NK-92 (cell line): ENCODE measurements around the gene SNCAIP.
"Not testable (repeated sequence)": the region's sequence is repeated elsewhere in the genome, so short reads cannot be mapped to it uniquely, and the experiment has no call there.

Experiments
- DNase-seq: peaks from one replicate; lab custom pipeline; 2025; ENCODE audit not compliant: unreplicated experiment; lab: John Stamatoyannopoulos, UW

SNCAIP gene

DNA sequence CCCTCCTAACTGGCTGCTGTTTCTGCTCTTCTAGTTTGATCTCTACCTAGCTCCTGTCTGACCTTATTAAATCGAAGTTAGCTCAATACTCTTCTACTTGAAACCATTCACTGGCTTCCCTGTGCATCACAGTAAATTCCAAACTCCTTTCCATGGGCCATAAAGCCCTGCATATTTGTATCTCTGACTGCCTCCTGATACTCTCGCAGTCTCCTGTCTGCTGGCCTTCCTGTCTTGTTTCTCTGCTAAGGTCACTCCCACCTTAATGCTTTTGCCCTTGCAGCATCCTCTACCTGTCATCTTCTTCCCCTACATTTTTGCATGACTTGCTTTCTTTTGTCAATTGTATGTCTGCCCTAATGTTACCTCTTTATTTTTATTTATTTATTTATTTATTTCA is 44.8 kb downstream of the SNCAIP start:
- no peak for DNase-seq

DNA sequence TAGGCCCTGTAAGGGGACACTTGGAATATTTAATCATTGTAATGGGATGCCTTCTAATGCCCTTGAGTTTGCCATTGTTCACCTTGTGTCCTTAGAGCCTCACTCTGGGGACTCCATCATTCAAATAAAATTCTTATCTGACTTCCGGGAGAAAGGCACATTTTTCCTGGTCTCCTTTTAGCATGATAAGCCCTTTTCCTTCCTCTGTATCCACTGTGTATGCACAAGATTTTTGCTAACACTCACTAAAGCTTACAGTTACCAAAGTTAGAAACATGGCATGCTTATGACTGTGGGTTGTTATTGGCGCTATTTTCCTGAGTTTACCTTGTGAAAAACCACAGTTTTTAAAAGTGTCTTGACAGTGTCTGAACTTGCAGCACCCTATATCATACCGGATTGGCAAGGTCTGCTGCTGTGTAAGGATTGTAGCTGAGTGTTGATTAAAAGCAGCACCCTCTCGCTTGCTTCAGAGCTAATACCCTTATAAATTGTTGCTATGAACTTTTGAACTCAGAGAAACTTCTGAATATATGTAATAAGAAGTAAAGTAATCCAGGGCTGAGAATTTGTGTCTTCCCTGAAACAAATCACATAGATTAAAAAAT is 46.4 kb downstream of the SNCAIP start:
- no peak for DNase-seq

DNA sequence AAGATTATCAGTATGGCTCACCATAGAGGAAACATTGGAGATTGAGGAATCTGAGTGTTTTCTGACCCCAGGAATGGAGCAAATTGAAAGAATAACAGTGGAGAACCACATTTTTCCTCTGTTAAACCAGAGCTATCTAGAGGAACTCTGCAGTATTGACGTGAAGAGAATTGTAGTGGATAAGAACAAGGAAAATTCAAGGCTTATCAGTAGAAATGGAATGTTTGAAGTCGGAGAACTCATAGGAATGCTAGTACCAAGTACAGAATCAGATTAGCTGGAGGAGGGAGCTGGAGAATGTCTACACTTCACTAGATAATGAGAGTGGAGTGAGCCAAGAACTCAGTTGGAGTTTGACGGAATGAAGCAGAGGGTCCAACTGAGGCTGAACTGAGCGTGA is 50.3 kb downstream of the SNCAIP start:
- no peak for DNase-seq

DNA sequence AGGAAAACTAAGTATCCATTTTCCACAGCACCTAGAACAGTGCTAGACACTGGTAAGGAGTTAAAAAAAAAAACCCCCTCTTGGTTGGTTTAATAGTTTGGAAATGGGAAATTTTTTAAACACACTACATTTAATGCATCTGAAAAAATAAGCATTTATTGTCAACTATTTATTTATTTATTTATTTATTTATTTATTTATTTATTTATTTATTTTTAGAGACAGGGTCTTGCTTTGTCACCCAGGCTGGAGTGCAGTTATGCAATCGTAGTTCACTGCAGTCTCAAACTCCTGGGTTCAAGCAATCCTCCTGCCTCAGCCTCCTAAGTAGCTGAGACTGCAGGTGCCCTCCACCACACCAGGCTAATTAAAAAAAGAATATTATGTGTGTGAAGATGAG is 51.6 kb downstream of the SNCAIP start:
- DNase-seq: no peak

DNA sequence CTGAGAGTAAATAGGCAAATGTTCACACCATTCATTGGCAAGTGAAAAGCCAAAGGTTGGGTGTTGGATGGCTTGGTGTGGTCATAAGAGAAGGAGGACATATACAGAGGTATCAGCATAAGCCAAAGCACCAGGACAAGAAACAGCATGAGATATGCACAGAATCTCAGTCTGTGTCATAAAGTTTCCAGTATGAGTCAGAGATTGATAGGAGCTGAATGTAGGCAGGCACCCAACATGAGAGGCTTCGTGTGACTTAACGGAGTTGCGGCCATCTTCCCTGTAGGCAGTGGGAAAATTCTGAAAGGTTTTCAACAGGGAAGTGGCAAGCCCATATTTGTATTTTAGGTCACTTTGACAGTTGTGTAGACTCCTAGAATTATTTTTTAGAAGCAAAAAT is 54.5 kb downstream of the SNCAIP start:
- no peak for DNase-seq

DNA sequence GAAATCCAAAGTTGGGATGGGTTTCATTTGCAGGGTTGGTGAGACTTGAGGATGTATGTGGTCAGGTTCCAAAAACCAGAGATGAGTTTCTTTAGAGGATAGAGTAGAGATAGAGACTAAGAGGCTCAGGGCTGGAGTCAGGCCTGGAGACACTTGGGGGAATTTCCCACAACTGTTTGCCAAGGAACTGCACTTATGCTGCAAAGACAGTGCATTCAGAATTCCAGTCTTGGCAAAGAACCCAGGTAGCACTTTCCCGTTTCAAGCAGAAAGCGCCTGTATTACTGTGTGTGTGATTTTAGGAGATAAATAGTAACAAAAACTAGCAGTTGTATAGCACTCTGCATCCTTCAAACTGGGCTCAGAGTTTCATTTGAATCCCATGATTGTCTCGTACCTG is 55.4 kb downstream of the SNCAIP start:
- DNase-seq: no peak

DNA sequence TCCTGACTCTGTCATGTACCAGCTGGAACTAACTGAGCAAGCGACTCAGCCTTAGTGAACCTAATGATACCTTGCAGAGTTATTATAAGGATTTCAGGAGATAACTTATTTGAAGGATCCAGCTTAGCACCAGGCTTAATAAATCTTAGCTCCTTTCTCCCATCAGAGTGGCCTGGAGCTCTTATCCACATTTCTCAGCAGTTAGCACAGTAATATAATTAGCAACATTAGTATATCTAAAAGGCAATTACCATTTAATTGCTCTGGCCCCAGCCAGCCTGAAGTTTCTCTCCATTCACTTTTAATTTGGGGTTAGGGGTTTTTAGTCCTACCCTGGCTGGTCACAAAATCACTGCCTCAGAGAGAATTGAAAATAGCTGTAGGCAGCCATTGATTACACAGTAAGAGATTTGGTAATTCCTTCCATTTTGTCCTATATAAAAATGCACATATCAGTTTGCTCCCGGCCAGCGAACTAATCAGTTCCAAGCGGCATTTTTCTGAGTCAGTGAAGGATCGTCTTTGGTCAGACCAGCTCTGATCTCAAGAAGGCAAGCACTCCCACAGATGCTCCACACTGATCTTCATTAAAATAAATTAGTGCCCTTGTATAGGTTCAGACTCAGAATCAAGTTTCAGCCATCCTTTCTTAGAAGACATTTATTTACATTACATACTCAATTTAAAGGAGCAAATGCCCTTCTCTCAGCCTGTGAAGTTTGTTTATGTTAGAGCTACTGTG is 56.6 kb downstream of the SNCAIP start:
- no peak for DNase-seq

DNA sequence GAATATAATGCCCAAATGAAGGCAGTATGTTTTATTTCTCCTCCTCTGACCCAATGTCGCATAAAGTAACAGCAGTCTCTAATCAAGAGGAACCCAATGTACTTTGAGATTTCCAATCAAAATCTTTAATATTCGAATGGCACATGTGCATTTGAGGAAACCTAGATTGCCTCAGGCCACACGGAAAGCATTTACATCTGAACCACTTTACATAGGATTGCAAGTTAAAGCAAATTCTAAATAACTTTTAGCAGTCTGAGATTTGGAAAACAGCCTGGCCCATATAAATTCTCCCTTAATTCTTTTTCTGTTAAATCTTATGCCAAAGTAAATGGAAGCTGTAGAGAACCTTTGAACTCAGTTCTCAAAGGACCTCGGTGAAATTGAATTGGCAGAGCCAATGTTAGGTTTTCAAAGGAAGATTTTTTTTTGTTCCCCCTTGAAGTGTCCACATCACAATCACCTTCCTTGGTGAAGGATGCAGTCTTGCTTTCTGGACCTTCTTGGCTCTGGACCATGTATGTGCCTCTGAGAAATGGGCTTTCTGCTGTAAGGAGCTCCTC is 57.3 kb downstream of the SNCAIP start:
- no peak for DNase-seq

DNA sequence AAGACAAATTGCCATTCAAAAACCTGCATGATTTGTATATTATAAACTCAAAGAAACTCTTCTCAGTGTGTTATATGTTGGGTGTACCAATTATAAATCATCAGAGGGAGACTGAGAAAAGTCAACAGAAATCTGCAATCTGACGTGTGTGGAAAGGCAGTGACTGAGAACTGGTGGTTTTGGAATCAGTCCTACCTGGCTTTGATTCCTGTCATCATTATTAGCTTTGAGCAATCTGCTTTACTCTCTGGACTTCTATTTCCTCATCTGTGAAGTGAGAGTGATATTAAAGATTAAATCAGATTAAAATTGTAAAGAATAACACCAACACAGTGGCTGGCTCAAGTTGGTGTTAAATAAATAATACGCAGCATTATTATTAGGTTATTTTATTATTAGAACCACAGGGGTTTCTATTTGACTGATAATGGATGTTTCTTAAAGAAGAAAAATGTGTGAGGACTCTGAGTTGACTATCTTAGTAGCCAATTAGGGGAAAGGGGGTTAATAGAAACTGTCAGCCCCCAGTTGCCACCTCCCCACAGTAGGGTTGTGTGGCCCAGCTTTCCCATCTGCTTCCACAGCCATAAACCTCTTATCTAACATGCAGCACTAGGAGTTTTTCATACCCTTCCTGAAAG is 59.6 kb downstream of the SNCAIP start:
- DNase-seq: no peak

DNA sequence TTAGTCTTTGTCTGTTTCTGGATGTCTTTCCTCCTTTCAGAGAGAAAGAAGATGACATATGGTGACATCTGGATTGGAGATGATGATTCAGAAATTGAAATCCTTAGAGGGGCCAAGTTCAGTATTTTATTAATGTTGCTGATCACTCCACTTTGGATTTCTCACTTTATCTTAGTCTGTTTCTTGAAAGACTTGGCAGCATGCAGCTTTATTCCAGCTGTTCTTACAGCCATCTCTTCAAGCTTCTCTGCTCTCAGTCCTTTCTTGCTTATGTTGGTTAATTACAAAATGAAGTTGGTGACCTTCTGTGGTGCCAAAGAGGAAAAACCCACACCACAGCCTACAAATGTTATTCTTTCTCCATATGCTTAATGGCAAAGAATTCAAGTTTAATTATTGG is 62.1 kb downstream of the SNCAIP start:
- no peak for DNase-seq

DNA sequence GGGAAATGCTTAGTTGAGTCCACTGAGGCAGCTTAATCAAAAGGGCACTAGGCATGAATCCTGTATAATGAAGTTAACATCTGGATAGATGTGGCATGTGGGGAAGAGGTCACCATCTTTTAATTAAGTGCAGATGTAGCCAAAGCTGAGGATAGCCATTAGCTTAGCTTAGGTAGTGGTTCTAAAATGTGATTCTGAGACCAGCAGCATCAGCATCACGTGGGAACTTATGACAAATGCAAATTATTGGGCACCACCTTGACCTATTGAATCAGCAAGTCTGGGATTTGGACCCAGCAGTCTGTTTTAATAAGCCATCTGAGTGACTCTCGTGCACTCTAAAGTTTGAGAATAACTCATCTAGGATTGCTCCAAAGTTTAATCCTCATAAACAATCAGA is 63.8 kb downstream of the SNCAIP start:
- no peak for DNase-seq

DNA sequence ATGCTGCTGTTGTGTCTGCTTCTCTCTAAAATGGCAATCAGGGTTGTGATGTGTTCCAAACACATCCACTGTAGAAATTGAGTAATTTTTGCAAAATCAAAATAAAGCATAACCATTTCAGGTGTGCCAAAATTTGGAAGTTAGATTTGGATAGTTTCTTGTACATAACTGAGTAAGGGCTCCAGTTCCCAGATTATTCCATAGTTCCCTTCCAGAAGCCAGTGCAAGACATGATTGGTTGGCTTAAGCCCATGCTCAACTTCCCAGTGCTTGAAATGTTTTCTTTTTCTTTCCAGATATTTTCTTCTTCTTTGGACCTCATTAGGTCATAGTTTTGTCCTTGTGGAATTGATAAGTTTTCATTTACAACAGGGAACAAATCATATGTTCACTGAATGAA is 64.2 kb downstream of the SNCAIP start:
- no peak for DNase-seq

DNA sequence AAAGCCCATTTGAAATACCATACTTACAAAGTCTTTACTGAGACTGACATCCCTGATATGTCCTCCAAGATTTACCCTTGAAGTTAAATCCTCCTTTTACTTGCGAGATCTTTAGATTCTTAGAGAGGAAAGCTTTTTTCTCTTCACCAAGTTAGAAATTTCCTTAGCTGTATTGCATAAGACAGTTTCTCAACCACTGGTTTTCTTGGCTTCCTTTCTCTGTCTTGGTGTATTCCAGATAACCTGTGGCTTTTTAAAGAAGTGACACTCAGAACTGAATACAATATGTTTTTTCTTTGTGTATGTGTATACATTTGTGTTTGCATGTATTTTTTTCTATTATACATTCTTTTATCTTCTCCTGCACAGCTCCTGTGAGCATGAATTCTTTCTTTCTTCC is 65.0 kb downstream of the SNCAIP start:
- DNase-seq: no peak

DNA sequence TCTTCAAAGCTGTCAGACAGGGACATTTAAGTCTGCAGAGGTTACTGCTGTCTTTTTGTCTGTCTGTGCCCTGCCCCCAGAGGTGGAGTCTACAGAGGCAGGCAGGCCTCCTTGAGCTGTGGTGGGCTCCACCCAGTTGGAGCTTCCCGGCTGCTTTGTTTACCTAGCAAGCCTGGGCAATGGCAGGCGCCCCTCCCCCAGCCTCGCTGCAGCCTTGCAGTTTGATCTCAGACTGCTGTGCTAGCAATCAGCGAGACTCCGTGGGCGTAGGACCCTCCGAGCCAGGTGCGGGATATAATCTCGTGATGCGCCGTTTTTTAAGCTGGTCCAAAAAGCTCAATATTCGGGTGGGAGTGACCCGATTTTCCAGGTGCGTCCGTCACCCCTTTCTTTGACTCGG is 70.9 kb downstream of the SNCAIP start:
- not testable (repeated sequence) for DNase-seq

DNA sequence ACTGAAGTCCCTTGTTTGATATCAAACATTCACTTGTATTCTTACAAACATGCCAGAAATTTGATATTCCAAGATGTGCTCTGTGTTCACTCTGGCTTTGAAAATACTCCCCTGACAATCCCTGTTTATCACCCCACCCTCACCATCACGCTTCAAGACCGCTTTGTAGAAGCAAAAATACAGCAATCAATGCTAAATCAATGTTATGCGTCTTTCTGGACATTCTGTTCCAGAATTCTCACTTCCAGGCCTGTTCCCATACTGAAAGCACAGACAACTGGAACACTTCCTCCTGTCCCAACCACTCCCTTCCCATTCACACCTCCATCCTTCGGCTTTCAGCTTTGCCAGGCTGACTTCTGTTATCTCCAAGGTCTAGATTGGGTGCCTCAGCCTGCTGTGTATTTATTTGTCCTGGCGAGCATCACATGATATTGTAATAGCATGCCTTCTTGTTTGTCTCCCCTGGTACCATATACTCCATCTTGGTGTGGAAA is 72.8 kb downstream of the SNCAIP start:
- no peak for DNase-seq

DNA sequence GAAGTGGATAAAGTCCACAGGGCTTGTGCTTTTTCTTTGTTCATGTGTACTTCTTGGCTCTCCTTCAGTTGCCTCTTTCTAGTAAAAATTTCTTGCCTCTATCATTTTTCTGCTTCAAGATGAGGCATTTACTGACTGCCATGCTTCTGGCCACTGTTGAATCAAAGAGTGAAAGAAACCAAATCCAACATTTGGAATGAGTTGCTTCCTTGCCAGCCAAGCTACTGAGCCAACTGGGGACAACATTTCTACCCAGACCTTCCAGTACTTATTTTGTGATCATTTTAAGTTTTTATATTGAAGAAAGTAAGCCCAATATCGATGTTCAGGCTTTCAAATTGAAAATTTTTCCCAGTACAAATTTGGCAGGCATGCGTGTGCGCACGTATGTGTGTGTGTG is 73.2 kb downstream of the SNCAIP start:
- no peak for DNase-seq

DNA sequence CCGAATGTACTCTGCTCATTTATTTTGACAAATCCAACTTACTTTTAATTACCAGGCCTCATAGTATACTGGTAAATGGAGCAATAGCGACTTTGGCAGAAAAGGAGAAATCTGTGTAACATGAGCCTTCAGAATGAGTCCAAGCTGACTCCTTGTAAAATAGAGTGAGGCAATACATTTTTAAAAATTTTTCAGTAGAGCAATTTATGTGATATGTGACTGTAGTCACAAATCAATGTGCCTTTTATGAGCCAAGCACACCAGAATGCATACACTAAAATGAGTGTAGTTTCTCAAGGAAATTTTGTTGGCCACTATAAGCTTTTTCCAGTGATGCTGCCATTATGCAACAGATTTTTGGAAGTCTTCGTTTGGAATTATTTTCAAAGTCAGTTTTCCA is 73.8 kb downstream of the SNCAIP start:
- DNase-seq: no peak

DNA sequence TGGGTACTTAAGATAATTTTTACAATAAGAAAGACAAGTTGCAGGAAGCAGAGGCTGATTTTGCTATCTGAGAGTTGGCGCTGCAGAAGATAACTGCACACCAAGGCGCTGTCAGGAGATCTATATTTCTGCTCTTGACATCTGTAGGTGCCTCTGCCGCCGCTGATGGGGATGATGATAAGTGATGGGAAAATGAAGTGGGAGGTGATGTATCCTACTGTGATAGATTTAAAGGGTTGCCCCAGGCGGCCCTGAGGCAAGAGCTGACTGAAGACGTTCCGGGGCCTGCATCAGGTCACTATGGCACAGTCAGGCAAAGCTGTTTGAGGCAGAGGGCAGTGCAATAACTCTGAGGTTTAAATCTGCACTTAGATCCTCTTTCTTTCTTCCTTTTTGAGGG is 78.1 kb downstream of the SNCAIP start:
- DNase-seq: no peak

DNA sequence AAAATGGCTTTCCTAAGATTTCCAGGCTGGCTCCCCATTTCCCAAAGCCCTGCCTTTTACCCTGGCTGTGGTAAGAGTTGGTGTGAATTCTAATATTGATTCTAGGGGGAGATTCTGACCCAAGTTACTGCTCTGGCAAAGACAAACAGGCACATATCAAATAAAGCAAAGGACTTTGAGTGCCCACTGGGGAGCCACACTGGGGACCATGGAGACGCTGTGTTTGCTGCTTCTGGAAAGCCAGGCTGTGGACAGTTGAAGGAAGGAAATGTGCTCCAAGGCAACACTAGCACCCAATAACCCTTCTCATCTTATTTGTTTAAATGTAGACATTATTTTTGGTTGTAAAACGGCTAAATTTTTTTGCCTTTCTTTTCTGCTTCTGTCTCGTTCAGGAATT is 78.7 kb downstream of the SNCAIP start:
- no peak for DNase-seq

DNA sequence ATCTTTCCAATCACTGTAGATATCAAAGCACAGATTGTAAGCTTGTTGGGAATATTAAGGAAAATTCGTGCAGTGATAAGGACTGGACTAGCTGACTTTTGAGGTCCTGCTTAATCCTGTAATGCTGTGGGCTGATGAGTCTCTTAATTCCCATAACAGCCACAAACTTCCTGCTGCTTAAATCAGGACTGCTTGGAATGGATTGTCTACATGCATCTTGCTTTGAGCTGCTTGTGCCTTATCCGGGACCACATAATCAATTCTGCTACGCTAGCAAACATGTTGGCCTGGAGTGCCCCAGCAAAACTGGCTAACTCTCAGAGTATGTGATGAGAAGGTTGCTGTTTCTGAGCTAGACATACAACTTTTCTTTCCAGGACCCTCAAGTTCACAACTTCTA is 79.6 kb downstream of the SNCAIP start:
- no peak for DNase-seq

DNA sequence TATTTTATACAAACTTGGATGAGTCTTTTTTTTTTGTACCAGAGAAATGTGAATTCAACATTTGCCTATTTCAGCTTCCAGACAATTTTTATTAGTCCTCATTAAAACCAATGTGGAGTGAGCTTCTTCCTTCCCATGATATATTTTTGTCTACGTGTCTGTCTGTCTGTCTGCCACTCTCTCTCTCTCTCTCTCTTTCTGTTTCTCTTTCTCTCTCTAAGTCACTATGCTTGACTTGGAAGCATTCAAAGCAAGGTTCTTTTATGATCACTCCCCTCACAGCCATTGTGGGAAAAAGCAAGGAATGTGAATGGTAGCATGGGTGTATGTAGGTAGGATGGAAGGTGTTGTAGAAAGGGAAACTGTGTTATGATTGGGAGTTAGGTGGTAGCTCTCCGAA is 80.2 kb downstream of the SNCAIP start:
- DNase-seq: no peak

DNA sequence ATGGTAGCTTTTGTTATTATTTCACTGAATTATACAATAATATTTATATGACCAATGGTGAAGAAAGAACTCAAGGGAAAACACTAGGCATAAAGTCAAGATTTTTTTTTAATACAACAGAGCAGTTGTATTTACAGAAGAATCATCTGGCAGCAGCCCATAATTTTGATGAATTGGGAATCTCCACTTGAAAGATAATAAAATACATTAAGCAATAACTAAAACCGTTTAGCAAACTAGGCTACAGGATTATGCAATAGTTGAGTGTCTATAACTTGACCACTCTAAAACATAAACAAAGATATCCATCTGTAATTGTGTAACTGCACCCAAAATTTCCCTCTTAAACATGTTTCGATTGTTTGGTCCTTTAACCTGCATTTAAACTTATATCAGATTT is 80.8 kb downstream of the SNCAIP start:
- DNase-seq: no peak
